ENCODE measurements around the gene PRKD2. TPM values are rescaled to one million over a fixed set of nuclear protein-coding genes. Genes with fewer than 3 reads are reported as not detected.

Gene PRKD2
- total and polyA plus RNA-seq, 2 donors: 20.0 to 109 TPM

DNA sequence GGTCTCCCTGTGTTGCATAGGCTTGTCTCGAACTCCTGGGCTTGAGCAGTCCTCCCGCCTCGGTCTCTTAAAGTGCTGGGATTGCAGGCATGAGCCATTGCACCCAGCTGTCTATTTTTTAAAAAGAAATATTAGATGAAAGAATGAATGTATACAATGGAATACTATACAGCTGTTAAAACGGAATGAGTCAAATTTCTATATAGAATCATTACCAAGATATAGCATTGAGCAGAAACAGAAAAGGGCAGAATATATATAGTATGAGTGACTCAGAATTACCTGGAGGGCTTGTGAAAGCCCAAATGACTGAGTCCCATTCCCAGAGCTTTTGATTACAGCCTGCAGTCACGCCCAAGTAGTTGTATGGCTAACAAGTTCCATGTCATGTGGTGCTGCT, 60.4 kb downstream of the PRKD2 start:
- DNase-seq (ENCODE audit: low read depth in 6 of 9, low spot score in 9 of 9): no peak
- Histone ChIP-seq H3K36me3 (ENCODE audit: control insufficient read depth in 2 of 2, insufficient read depth in 2 of 2, low read length in 1 of 2) (no peaks in the 10 kb centered on the region), H3K27me3 (ENCODE audit: control insufficient read depth in 2 of 2, insufficient read depth in 1 of 2, low read length in 1 of 2) (peaks cover 37 to 89% of the 10 kb centered on the region in 2 donors), H3K4me3 (ENCODE audit: low read length in 2 of 2) (no peak overlapping the region), H3K9me3 (ENCODE audit: control insufficient read depth in 2 of 2, insufficient read depth in 1 of 2, low read length in 1 of 2) (no peaks in the 10 kb centered on the region), H3K27ac (ENCODE audit: low read depth in 1 of 2, low read length in 1 of 2) (no peak overlapping the region), H3K4me1 (ENCODE audit: control insufficient read depth in 2 of 2, insufficient read depth in 2 of 2, low read length in 2 of 2) (peaks cover 9 to 24% of the 10 kb centered on the region in 2 donors)
- WGBS: 96% methylated on average over 5 of the region's 5 CpGs

DNA sequence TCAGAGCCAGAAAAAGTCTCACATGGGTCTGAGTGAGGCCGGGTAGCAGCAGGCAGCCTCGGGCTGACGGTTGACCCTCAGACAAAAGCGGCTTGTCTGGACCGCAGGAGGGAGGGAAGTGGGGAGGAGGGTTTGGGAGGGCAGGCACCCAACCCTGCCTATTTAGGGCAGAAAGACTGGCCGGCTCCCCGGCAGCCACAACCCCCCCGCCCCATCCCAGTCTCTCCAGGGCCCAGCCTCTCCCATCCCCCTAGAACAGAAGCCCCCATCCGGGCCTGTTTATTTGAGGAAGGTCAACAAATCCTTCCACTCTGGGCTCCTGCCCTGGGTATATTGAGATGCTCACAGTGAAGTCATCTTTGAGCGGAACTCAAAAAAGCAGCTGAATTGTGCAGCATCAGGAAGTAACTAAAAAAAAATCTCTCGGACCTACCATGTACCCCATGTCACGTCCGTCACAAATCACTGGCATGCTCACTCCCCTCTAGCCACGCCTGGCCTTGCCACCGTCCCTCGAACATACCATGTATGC, 62.2 kb downstream of the PRKD2 start:
- no peak for DNase-seq (ENCODE audit: low read depth in 6 of 9, low spot score in 9 of 9)
- no peak overlapping the region for H3K27ac ChIP-seq (ENCODE audit: low read depth in 1 of 2, low read length in 1 of 2)
- 69% methylated on average over 16 of the region's 16 CpGs for WGBS
- H3K36me3 ChIP-seq (ENCODE audit: control insufficient read depth in 2 of 2, insufficient read depth in 2 of 2, low read length in 1 of 2): no peaks in the 10 kb centered on the region
- no peaks in the 10 kb centered on the region for H3K9me3 ChIP-seq (ENCODE audit: control insufficient read depth in 2 of 2, insufficient read depth in 1 of 2, low read length in 1 of 2)
- peaks cover 34 to 95% of the 10 kb centered on the region in 2 donors for H3K27me3 ChIP-seq (ENCODE audit: control insufficient read depth in 2 of 2, insufficient read depth in 1 of 2, low read length in 1 of 2)
- H3K4me1 ChIP-seq (ENCODE audit: control insufficient read depth in 2 of 2, insufficient read depth in 2 of 2, low read length in 2 of 2): peaks cover 0 to 9% of the 10 kb centered on the region in 2 donors
- H3K4me3 ChIP-seq (ENCODE audit: low read length in 2 of 2): no peak overlapping the region

DNA sequence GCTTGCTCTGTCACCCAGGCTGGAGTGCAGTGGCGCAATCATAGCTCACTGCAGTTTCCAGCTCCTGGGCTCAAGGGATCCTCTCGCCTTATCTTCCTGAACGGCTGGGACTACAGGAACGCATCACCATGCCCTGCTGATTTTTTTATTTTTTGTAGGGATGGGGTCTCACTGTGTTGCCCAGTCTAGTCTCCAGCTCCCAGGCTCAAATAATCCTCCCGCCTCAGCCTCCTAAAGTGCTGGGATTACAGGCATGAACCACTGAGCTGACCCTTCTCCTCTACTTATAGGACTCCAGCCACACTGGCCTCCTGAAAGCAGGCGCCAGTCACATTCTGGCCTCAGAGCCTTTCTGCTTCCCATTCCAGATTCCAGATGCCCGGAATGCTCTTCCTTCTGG, 66.5 kb downstream of the PRKD2 start:
- peaks cover 38 to 93% of the 10 kb centered on the region in 2 donors for H3K27me3 ChIP-seq (ENCODE audit: control insufficient read depth in 2 of 2, insufficient read depth in 1 of 2, low read length in 1 of 2)
- H3K4me3 ChIP-seq (ENCODE audit: low read length in 2 of 2): no peak overlapping the region
- 96% methylated on average over 7 of the region's 7 CpGs for WGBS
- H3K4me1 ChIP-seq (ENCODE audit: control insufficient read depth in 2 of 2, insufficient read depth in 2 of 2, low read length in 2 of 2): peaks cover 6 to 8% of the 10 kb centered on the region in 2 donors
- no peaks in the 10 kb centered on the region for H3K36me3 ChIP-seq (ENCODE audit: control insufficient read depth in 2 of 2, insufficient read depth in 2 of 2, low read length in 1 of 2)
- DNase-seq (ENCODE audit: low read depth in 6 of 9, low spot score in 9 of 9): no peak
- peaks cover 11 to 13% of the 10 kb centered on the region in 2 donors for H3K9me3 ChIP-seq (ENCODE audit: control insufficient read depth in 2 of 2, insufficient read depth in 1 of 2, low read length in 1 of 2)
- no peak overlapping the region for H3K27ac ChIP-seq (ENCODE audit: low read depth in 1 of 2, low read length in 1 of 2)

DNA sequence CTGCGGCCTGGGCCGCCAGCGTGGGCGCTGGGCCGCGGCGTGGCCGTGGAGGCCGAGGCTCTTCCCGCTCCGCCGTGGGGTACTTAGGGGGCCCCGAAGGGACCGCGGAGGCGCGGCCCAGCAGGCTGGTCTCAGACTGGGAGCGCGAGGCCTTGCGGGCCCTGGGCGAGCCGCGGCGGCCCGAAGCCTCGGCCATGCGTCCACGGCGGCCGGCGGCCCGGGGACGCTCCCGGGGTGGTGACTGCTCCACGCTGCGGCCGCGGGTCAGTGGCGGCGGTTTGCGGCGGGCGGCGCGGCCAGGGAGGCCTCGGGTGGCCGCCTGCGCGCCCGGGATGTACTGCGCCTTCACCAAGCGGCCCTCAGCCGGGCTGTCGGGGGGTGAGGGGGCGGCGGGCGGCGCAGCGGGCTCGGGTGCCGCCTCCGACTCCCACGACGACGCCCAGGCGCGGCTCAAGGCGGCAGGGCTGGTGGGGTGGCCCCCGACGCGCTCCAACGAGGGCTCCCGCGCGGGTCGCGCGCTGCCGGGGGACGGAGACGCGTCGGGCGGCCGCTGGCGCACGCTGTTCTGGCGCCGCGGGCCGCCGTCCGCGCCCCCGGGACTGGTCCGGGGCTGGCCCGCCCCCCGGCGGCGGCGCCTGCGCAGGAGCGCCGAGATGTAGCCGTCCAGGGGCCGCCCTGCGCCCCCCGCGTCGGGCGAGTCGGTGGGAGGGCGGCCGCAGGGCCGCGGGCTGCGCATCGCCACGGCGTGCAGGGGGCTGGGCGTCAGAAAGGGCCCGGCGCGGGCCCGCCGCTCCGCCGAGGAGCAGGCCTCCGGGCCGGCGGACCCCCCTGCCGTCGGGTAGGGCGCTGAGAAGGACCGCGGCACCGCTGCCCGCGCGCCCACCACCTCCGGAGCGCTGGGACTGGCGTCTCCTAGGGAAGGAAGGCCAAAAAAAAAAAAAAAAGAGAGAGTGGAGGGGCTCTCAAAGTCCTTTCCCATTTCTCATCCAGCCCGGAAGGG, 67.7 kb downstream of the PRKD2 start:
- no peaks in the 10 kb centered on the region for H3K36me3 ChIP-seq (ENCODE audit: control insufficient read depth in 2 of 2, insufficient read depth in 2 of 2, low read length in 1 of 2)
- peaks cover 42 to 93% of the 10 kb centered on the region in 2 donors for H3K27me3 ChIP-seq (ENCODE audit: control insufficient read depth in 2 of 2, insufficient read depth in 1 of 2, low read length in 1 of 2)
- peaks cover 6 to 8% of the 10 kb centered on the region in 2 donors for H3K4me1 ChIP-seq (ENCODE audit: control insufficient read depth in 2 of 2, insufficient read depth in 2 of 2, low read length in 2 of 2)
- DNase-seq (ENCODE audit: low read depth in 6 of 9, low spot score in 9 of 9): no peak
- peaks cover 11 to 13% of the 10 kb centered on the region in 2 donors for H3K9me3 ChIP-seq (ENCODE audit: control insufficient read depth in 2 of 2, insufficient read depth in 1 of 2, low read length in 1 of 2)
- H3K4me3 ChIP-seq (ENCODE audit: low read length in 2 of 2): no peak overlapping the region
- H3K27ac ChIP-seq (ENCODE audit: low read depth in 1 of 2, low read length in 1 of 2): no peak overlapping the region
- WGBS: 23% methylated on average over 144 of the region's 144 CpGs

GRCh38 chr19:46648060-46648960, 68.6 kb downstream of the PRKD2 start:
- H3K27me3 ChIP-seq (ENCODE audit: control insufficient read depth in 2 of 2, insufficient read depth in 1 of 2, low read length in 1 of 2): peaks cover 42 to 85% of the 10 kb centered on the region in 2 donors
- no peak overlapping the region for H3K4me3 ChIP-seq (ENCODE audit: low read length in 2 of 2)
- H3K9me3 ChIP-seq (ENCODE audit: control insufficient read depth in 2 of 2, insufficient read depth in 1 of 2, low read length in 1 of 2): peaks cover 11 to 13% of the 10 kb centered on the region in 2 donors
- H3K27ac ChIP-seq (ENCODE audit: low read depth in 1 of 2, low read length in 1 of 2): no peak overlapping the region
- H3K36me3 ChIP-seq (ENCODE audit: control insufficient read depth in 2 of 2, insufficient read depth in 2 of 2, low read length in 1 of 2): no peaks in the 10 kb centered on the region
- peaks cover 6 to 8% of the 10 kb centered on the region in 2 donors for H3K4me1 ChIP-seq (ENCODE audit: control insufficient read depth in 2 of 2, insufficient read depth in 2 of 2, low read length in 2 of 2)
- 24% methylated on average over 63 of the region's 63 CpGs for WGBS
- DNase-seq (ENCODE audit: low read depth in 6 of 9, low spot score in 9 of 9): peak in 1 of 9 donors; percentile 49

DNA sequence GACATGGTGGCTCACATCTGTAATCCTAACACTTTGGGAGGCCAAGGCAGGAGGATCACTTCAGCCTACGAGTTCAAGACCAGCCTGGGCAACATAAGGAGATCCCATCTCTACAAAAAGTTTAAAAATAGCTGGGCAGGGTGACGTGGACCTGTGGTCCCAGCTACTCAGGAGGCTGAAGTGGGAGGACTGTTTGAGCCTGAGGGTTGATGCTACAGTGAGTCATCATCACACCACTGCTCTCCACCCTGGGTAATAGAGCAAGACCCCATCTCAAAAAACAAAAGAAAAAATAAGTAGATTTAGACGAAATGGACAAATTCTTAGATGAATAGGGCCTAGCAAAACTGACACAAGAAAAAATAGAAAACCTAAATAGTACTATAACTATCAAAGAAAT, 70.5 kb downstream of the PRKD2 start:
- peaks cover 11 to 13% of the 10 kb centered on the region in 2 donors for H3K9me3 ChIP-seq (ENCODE audit: control insufficient read depth in 2 of 2, insufficient read depth in 1 of 2, low read length in 1 of 2)
- DNase-seq (ENCODE audit: low read depth in 6 of 9, low spot score in 9 of 9): no peak
- WGBS: 91% methylated on average over 3 of the region's 3 CpGs
- no peaks in the 10 kb centered on the region for H3K36me3 ChIP-seq (ENCODE audit: control insufficient read depth in 2 of 2, insufficient read depth in 2 of 2, low read length in 1 of 2)
- peaks cover 6 to 8% of the 10 kb centered on the region in 2 donors for H3K4me1 ChIP-seq (ENCODE audit: control insufficient read depth in 2 of 2, insufficient read depth in 2 of 2, low read length in 2 of 2)
- peaks cover 42 to 82% of the 10 kb centered on the region in 2 donors for H3K27me3 ChIP-seq (ENCODE audit: control insufficient read depth in 2 of 2, insufficient read depth in 1 of 2, low read length in 1 of 2)
- no peak overlapping the region for H3K27ac ChIP-seq (ENCODE audit: low read depth in 1 of 2, low read length in 1 of 2)
- no peak overlapping the region for H3K4me3 ChIP-seq (ENCODE audit: low read length in 2 of 2)

DNA sequence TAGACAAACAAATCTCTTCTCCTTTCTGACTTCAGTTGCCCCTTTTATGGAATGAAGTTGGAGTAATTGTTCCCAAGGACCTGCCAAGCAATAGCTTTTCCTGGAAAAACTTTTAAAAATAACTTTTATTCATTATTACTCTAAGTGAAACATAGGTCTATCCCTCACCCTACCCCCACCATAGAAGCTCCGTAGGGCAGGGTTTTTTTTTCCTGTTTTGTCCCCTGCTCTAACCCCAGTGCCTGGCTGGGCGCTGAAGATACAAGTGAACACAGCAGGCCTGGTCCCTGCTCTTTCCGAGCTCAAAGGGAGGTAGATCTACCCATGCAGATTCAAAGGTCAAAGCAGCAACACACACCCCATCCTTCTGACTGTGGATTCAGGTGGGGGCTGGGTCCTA, 72.2 kb downstream of the PRKD2 start:
- Histone ChIP-seq H3K27me3 (ENCODE audit: control insufficient read depth in 2 of 2, insufficient read depth in 1 of 2, low read length in 1 of 2) (peaks cover 46 to 82% of the 10 kb centered on the region in 2 donors), H3K4me1 (ENCODE audit: control insufficient read depth in 2 of 2, insufficient read depth in 2 of 2, low read length in 2 of 2) (peaks cover 7 to 12% of the 10 kb centered on the region in 2 donors), H3K27ac (ENCODE audit: low read depth in 1 of 2, low read length in 1 of 2) (no peak overlapping the region), H3K9me3 (ENCODE audit: control insufficient read depth in 2 of 2, insufficient read depth in 1 of 2, low read length in 1 of 2) (peaks cover 12 to 14% of the 10 kb centered on the region in 2 donors), H3K36me3 (ENCODE audit: control insufficient read depth in 2 of 2, insufficient read depth in 2 of 2, low read length in 1 of 2) (no peaks in the 10 kb centered on the region), H3K4me3 (ENCODE audit: low read length in 2 of 2) (no peak overlapping the region)
- WGBS: 90% methylated on average over 3 of the region's 3 CpGs
- DNase-seq (ENCODE audit: low read depth in 6 of 9, low spot score in 9 of 9): no peak

DNA sequence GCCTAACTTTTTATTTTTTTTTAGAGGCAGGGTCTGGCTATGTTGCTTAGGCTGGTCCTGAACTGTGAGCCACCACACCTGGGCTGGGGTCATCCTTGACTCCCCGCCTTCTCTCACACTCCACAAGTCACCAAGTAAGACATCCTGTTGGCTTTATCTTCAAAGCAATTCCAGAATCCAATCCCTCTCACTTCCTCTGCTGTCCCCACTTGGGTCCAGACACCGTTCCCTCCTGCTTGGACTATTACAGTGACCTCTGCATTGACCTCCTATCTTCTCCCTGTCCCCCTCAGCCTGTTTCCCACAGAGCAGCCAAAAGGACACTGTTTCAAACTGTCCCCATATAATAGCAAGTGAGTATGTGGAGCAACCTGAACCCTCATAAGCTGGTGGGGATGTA, 76.3 kb downstream of the PRKD2 start:
- Histone ChIP-seq H3K27me3 (ENCODE audit: control insufficient read depth in 2 of 2, insufficient read depth in 1 of 2, low read length in 1 of 2) (peaks cover 31 to 87% of the 10 kb centered on the region in 2 donors), H3K9me3 (ENCODE audit: control insufficient read depth in 2 of 2, insufficient read depth in 1 of 2, low read length in 1 of 2) (peaks cover 1 to 3% of the 10 kb centered on the region in 2 donors), H3K27ac (ENCODE audit: low read depth in 1 of 2, low read length in 1 of 2) (no peak overlapping the region), H3K4me1 (ENCODE audit: control insufficient read depth in 2 of 2, insufficient read depth in 2 of 2, low read length in 2 of 2) (peaks cover 6 to 31% of the 10 kb centered on the region in 2 donors), H3K4me3 (ENCODE audit: low read length in 2 of 2) (no peak overlapping the region), H3K36me3 (ENCODE audit: control insufficient read depth in 2 of 2, insufficient read depth in 2 of 2, low read length in 1 of 2) (no peaks in the 10 kb centered on the region)
- no peak for DNase-seq (ENCODE audit: low read depth in 6 of 9, low spot score in 9 of 9)
- 89% methylated on average over 2 of the region's 2 CpGs for WGBS
